Sciatic nerve (tissue), 2 donors: ENCODE data around the gene UNC13B. TPM values are rescaled to one million over a fixed set of nuclear protein-coding genes. Genes with fewer than 3 reads are reported as not detected.

Experiments
- ATAC-seq: fragments of 200-7000 bp; cut with Tn5 transposase; one replicate; pipeline ENCODE4 v1.9.1; 2020; ENCODE audit warnings: mild to moderate bottlenecking, moderate library complexity
- DNase-seq: peaks from one replicate; pipeline ENCODE4 v3.0.0-alpha.2; 2020; ENCODE audit warnings: low spot score
- intact Hi-C: fragments of 100-400 bp; cut with DNase I; formaldehyde crosslinking; loops from one replicate; pipeline ENCODE4 v1.14.2; 2022
- total RNA-seq: library from RNA; stranded (reverse); fragmentation: NEBNext Ultra II Directional; extraction: Animal tissue kit (Norgen Biotek cat#: 25700); gene quantifications from one replicate; pipeline ENCODE4 v1.2.1, GENCODE V29; 2021
- donor health status: DM: no; HTN: no; CAD: no.
- donor health status: DM: no; HTN: no; CAD: no.

Gene UNC13B
- total RNA-seq, 1 donor from 2014 or later, result 36.2 TPM

DNA sequence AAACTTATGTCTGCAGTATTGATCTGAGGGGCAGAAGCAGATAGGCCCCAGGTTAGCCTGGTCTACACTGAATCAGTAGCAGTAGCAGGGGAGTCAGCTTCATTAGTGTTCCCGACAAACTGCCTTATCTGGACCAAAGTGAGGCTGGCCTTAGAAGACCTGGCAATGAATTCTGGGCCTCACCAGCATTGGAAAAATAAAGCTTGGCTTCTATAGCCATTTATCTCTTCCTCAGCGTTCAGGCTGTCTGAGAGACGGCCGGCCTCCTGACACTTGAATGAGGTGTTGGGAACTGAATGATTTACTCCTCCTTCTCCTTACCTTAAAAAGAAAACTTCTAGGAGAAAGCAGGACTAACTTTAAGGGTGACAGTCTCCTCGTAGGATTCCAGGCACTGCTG, 186.3 kb downstream of the UNC13B start:
- intact Hi-C loops, result no loop called here
- DNase-seq (no peak), ATAC-seq (no peak)

DNA sequence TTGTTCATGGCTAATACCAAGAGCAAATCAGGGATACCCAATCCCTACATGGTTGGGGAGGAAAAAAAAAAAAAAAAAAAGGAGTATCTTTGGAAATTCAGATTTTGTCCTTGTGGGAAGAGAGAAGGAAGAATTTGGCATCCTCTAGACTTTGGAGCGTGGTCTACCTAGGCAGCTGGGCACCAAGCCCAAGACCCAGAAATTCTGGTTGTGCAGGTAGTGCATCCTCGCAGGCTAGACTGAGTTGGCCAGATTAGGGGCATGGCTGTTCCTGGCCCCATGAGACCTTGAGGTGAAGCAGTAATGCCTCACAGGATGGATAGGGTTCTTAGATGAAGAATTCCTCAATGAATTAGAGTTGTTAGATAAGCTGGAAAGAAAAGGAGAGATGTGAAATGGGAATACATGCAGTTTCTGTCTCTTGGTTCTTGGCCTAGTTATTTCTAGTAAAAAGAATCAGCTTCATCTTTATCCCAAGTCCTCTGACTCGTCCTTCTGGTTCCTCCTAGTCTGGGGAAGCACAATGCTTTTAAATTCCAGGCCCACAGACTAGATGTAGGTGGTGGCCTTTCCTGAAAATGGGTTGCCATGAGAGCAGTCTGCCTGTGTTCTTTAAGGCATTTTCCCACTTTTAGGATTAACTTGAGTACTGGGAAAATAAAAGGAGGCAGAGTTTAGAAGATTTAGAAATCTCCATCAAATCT, 187.6 kb downstream of the UNC13B start:
- DNase-seq (no peak), ATAC-seq (no peak)
- intact Hi-C loops, result no loop called here

DNA sequence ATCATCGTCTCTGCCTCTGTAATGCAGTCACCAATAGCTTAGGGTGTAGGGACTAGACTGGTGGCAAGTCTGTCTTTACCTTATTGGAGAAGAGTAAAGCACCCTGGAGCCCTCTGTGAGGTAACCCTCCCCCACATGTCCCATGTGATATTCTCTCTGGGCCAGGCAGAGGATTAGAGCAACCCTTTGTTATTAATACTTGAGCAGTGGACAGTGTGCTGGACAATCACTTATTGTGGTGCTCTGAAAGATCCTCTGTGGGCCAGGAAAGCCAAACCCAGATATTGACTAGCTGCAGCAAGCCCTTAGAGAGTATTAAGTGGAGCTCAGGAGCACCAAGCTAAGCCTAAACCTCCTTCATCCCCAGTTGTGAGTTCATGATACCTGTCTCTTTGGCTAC, 188.4 kb downstream of the UNC13B start:
- intact Hi-C loops, result no loop called here
- DNase-seq (no peak), ATAC-seq (peak; percentile 71)

DNA sequence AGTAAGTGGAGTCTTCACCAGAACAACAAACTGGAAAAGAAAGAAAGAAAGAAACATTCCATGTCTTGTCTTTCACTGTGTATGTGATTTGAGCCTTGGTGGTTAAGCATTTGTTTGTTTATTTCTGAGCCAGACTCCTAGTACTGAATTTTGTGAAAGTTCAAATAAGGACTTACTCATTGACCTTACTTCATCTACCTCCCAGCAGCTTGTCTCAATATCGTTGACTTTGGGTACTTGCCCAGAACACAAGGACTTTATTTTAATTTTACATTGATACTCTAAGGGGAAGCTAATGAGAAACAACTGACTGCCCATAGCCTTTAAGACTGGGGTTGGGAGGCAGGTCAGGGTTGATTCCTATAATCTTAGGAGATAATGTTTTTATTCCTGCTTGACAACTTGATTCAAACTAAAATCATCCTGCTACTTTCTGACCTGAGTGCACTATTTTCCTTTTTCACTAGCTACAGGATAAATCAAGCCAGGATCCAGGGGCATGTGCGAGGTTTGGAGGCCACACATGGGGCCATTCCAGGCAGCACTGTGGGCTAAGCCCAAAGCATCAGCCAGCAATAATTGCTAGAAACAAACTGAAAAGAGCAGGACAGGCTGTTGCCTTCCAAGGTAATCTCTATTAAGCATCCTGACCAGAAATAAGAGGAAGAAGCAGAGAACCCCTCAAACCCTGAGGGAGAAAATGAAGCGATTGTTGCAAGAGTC, 189.2 kb downstream of the UNC13B start:
- intact Hi-C loops, result no loop called here
- ATAC-seq (peak; percentile 77), DNase-seq (no peak)

DNA sequence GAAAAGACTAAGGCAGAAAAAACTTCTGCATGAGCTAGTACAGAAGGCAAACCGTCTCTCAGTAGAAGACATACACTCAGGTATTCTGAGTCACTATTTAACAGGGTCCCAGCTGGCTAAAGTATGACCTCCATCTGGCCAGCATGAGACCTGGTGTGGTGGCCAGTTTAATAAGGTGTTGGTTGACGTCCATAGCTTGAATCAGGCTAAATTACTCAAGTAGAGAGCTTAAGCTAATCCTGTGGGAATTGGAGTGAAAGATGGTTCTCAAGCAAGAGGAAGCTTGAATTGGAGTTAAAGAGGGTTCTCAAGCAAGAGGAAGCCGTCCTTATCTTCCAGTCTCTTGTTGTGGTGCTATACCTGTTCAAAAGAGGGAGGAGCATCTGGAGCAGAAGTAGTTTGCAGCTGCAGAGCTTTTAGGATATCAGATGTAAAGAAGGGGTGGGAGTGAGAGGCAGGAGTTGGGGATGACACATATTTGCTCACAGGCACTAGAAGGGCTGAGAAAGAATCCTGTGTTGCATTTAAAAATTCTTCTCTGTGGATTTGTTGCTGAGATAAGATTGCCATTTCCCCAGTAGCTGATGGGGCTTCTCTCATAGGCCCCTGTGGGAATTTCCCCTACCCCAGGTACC, 192.0 kb downstream of the UNC13B start:
- intact Hi-C loops, result no loop called here
- DNase-seq (no peak), ATAC-seq (no peak)

DNA sequence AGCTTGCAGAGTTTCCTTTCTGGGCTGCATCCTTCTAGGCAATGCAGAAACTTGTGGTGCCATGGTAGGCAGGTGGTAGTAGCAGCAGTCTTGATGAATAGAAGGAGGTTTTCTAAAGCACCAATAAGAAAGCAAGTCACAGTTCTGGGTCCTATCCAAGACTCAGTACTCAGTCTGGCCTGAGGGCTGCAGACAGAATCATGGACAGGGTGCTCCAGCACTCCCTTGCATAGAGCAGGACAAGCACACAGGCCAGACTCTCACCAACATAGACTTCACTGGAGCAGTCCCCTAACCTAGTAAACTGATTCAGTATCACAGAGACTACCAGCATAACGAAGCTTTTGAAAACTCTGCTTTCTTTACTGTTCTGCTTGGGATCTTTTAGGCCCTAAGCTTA, 194.1 kb downstream of the UNC13B start:
- ATAC-seq, result no peak
- intact Hi-C loops, result no loop called here
- no peak for DNase-seq

DNA sequence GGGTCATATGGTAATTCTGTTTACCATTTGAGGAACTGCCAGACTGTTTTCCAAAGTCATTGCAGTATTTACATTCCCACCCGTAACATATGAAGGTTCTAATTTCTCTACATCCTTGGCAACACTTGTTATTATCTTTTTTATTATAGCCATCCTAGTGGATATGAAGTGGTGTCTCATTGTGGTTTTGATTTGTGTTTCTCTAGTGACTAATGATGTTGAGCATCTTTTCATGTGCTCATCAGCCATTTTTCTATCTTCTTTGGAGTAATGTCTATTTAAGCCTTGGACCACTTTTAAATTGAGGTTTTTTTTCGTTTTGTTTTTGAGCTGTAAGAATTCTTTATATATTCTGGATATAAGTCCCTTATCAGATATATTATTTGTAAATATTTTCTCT, 195.3 kb downstream of the UNC13B start:
- DNase-seq (no peak), ATAC-seq (no peak)
- intact Hi-C loops, result no loop called here

DNA sequence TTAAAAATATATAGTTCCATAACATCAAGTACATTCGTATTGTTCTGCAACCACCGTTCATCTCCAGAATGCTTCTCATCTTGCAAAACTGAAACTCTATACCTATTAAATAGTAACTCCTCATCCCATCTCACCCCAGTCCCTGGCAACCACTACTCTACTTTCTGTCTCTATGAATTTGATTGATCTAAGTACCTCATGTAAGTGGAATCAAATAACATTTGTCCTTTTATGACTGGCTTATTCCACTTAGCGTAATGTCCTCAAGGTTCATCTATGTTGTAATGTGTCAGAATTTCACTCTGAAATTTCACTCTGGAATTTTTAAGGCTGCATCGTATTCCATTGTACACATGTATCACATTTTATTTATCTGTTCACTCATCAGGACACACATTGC, 196.0 kb downstream of the UNC13B start:
- intact Hi-C loops, result no loop called here
- DNase-seq, result no peak
- no peak for ATAC-seq

DNA sequence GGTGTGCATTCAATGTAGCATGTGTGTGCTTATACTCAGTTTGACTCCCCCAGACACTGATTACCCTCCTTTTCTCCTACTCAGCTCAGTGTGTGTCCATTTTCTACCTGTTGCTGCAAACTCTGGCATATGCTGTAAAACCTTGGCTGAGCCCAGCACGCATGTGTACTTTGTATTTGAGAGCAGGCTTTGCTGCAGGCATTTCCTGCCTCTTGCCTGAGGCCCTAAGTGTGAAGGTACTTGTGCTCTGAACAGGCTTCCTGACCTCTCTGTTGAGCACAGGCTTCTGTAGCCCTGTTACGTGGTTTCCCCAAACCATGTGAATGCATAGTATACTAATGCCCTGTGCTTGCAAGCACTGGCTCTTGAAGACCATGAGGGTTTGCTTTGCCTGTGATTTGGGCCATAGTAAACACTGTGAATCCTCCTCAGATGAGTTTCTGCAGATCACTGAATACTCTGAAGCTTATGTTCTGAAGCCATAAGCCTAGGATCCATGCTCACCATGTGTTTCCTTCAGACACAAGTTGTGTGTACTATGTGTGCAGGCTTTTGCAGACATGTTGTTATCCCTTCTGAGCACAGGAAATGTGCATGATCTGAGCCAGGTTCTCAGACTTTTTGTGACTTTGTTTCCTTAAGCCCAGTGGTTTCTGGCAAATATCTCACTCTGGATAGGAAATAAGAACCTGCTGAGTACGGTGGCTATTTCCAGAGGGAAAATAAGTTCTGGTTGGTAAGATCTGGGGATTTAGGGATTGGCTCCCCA, 203.2 kb downstream of the UNC13B start:
- DNase-seq (no peak), ATAC-seq (no peak)
- intact Hi-C loops, result no loop called here

DNA sequence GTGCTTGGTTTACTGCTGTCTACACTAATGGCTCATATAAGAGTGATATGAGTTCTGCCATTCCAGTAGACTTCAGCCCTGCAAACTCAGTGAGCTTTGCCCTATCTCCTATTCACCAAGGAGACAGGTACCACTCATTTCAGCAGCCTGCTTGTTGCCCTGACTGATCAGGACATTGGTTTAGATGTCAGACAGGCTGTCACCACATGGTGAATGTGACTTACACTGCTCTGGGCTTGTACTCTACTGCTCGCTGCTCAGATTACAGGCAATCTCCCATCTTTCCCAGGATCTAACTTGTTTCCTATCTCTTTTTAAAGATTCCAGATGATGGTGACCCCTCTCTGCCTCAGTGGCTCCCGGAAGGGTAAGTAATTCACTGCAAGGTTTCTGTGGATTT, 204.8 kb downstream of the UNC13B start:
- intact Hi-C loops, result no loop called here
- DNase-seq (no peak), ATAC-seq (no peak)

DNA sequence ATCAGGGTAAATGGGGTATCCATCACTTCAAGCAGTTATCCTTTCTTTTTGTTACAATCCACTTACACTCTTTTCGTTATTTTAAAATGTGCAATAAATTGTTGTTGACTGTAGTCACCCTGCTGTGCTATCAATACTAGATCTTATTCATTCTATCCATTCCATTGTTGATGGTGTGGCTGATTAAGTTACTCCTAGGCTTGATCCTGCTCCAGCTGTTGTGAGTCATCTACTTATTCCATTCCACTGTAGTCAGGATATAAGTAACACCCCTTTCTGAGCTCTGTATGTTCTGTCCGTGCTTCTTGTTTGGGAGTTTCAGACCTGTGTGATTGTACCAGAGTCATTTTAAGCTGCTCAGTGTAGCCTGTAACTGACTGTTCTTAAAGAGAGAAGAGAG, 205.6 kb downstream of the UNC13B start:
- DNase-seq (no peak), ATAC-seq (no peak)
- intact Hi-C loops, result no loop called here

DNA sequence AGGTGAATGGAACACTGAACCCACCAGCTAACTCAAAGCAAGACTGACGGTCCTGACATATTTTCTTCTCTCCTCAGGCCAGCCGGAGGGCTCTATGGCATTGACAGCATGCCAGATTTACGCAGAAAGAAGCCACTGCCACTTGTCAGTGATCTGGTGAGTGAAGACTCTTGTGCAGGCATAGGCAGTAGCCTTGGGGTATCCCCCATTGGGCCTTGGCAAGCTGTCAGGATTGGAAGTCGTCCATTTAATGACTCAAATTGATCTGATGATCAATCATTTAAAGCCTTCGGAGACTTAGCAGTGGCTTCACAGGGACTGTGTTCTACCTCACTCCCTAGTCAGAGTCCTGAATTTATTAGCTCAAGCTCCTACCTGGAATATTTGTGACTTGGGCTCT, 208.4 kb downstream of the UNC13B start:
- no peak for ATAC-seq
- intact Hi-C loops, result no loop called here
- no peak for DNase-seq

DNA sequence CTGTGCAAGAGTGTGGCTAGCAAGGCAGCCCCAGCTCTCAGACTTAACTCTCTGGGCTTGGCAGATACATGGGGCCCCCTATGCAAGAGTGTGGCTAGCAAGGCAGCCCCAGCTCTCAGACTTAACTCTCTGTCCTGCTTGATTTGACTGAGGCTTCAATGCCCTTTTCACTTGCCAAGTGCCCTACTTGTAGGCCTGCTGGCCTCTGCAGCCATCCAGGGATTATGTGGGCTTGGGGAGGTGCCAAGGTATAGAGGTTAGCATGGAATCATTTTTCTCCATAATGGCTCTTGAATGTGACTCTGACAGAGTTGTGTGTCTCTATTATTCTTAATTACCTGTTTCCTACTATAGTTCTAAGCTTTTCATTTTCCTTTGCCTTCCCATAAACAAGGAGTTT, 212.6 kb downstream of the UNC13B start:
- intact Hi-C loops, result no loop called here
- no peak for DNase-seq
- ATAC-seq, result no peak

DNA sequence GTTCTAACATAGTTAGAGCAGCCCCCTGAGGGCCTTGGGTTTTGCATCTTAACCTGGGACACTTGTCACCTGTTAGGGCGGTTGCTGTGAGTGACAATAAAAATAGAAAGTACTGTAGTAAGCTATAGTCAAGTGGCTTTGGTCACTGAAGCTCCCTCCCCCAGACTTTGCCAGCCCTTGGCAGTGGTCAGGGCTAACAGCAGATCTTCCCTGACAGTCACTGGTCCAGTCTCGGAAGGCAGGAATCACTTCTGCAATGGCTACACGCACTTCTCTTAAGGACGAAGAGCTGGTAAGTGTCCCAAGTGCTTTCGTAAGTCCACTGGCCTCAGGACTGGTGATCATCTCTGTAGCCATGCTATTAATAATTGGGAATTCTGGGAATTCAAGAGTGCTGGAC, 213.1 kb downstream of the UNC13B start:
- no peak for DNase-seq
- no peak for ATAC-seq
- intact Hi-C loops, result no loop called here

DNA sequence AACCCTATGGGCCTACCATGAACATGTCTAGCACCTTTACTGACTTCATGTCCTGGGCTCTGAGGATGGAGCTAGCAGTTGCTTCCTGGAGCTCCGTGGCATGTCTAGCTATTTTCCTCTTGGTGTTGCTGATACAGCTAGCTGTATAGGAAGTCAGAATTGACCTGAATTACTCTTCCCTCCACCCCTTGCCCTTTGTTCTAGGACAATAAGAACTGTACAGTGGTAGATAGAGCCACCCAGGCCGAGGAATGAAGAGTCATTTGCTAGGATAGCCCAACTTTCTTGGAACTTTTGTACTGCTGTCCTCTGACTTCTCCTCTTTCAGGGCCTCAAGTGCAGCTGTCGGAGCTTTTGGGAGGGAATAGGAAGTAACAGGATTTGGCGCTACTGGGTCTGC, 218.2 kb downstream of the UNC13B start:
- intact Hi-C loops, result no loop called here
- DNase-seq, result no peak
- ATAC-seq, result no peak

DNA sequence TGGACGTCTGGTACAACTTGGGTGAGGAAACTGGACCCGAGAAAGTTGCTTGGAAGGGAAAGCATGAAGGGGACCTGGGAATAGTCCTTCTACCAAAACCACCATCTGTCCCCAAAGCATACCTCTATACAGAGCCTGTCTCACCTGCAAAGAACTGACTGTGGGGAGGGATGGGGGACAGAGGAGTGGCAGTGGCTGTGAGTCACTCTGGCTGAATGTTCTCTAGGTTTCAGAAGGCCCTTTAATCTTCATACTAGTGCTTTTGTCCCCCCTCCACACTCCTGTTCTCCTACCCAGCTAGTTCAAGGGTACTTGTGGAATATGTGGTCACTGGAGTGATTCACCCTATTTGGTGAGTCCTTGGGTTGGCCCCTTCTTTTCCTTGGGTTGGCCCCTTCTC, 218.8 kb downstream of the UNC13B start:
- no peak for ATAC-seq
- no peak for DNase-seq
- intact Hi-C loops, result no loop called here

DNA sequence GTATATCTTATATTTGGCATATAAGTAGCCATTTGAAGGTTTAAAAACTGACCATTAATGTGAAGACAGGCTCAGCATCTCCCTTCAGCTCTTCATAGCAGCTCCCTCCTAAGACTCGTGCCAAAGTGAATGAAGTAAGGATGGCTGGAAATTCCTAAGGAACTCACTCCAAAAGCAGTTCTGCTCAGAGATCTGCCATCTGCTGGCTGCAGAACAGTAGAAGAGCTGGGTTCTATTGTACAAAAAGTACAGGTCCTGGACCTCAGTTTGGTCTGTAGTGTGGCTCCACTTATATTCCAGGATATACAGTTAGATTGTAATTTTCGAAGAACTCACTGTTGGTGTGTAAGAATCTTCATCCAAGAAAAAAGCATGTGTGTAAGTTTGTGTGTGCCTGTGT, 223.2 kb downstream of the UNC13B start:
- ATAC-seq (peak; percentile 71), DNase-seq (no peak)
- intact Hi-C loops, result no loop called here

DNA sequence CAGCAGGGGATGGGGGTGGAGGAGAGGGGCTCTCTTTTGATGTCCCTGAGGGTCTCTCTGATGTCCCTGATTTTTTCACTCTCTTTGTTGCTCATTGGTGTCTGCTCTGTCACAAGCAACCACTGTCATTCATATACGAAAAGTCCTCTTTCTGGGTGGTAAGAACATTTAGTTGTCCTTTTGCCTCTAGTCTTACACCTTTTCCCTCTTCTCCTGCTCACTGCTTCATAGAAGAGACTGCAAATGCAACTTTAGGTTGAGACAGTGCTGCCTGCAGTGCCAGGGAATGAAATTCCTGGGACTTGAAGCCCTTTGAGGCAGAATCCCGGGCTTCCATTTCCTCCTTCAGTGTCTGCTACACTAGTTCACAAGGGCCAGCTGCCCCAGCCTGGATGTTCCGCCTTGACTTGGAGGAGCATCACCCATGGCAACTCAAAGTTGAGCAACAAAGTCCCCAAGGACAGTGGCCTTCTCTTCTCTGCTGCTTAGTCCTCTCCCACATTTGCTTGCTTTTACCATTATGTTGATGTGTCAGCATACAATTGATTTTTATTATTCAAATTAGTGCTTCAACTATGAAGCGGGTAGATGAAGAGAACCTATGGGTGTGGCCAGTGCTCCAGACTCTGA, 233.4 kb downstream of the UNC13B start:
- no peak for DNase-seq
- ATAC-seq, result peak; percentile 75
- intact Hi-C loops, result no loop called here

DNA sequence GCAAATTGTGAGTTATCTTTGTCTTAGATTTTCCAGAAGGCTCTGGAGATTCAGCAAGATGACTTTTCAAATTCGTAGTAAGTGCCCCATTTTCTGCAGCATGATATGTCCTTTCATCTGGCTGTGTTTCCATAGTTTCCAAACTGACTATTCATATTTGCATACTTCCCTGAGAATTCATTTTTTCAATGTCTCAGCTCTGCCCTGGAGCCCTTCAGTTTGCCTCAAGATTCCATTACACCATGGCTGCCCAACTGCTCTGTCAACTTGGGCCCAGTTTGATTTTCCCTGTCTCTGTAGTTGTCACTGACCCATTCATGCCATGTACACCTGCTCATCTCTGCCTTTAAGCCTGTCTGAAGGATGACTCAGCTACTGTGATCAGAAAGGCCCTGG, 233.9 kb downstream of the UNC13B start:
- intact Hi-C loops, result loop anchor here (1.0 kb wide), 1 partner anchor 14 kb away; no protein-coding TSS in a partner anchor
- DNase-seq (no peak), ATAC-seq (no peak)
